GM19395 (cell line): ENCODE measurements around the gene ZBTB40.

Experiments used
- ATAC-seq: cut with Tn5 transposase; IDR thresholded peaks from one replicate; pipeline ENCODE4 v1.9.1; 2021; ENCODE audit warnings: mild to moderate bottlenecking, moderate library complexity; ENCODE audit not compliant: unreplicated experiment

ZBTB40 gene

DNA sequence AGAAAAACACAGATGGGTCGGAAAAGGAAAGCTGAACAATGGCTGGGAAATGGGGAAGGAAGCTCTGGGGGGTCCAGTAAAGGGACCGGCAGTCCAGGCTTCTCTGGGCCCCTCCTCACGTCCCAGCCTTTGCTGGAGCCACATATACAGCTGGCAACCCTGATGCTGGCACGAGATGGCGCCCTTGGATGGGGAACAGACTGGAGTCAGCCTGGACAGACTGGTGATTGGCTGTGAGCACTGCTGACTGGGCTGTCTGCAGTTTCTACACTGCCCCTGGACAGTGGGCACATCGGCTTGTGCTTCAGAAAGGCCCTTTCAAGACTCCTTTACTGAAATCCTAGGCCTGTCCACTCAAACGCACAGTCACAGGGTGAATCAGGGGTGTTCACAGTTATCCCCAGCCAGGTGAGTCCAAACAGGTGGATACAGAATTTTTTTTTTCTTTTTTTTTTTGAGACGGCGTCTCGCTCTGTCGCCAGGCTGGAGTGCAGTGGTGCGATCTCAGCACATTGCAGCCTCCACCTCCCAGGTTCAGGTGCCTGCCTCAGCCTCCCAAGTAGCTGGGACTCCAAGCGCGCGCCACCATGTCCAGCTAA lies 31.1 kb upstream of the ZBTB40 start:
- no peak for ATAC-seq

- no peak for ATAC-seq
Observed at GRCh38 chr1:22426781-22427180, 24.9 kb upstream of the ZBTB40 start.

DNA sequence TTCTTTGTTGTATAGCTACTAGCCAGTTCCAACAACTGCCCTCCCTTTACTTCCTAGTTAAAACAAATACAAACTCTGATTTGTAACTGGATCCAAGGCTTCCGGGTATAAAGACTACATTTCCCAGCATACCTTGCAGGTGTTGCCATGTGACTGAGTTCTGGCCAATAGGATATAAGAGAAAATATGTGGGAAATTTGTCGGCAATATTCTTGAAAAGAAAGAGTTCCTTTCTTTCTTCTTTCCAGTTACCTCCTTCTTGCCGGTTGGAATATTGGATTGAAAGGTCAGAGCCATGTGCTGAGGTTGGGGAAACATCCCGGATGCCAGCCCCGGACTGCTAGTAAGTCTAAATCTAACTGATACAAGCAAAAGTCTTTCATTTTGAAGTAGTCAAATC lies 23.0 kb upstream of the ZBTB40 start:
- ATAC-seq: no peak

DNA sequence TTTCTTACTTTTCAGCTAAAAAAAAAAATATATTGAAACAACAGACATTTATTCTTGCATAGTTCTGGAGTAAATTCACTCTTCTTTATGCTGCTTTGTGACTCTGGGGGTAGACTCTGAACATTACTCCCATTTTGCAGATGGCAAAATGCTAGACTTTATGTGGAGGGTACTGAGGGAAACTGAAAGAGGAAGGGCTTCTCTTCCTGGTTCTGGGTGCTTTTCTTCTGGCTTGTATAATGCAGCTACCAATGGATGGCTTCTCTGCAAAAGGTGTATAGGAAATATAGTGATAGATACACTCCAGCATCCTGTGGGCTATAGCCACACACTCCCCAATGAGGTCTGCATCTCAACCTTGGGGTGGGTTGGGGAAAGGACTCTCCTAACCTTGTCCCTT lies 19.7 kb upstream of the ZBTB40 start:
- ATAC-seq: no peak

DNA sequence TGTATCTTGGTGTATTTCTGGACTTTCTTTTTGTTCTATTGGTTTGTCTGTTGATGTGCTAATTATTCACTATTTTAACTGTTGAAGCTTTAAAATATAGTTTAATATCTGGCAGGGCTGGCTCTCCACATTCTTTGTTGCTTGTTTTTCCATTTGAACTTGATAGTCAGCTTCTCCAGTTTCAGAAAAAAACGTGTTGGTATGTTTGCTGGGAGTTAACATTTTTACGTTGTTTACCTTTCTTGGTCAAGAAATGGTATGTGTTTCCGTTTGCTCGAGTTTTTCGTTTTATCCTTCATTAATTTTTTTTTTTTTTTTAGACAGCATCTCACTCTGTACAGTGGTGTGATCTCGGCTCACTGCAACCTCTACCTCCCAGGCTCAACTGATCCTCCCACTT lies 16.9 kb upstream of the ZBTB40 start:
- ATAC-seq: no peak

GRCh38 chr1:22436948-22437347 lies 14.7 kb upstream of the ZBTB40 start:
- ATAC-seq: no peak

GRCh38 chr1:22437573-22437972 lies 14.1 kb upstream of the ZBTB40 start:
- no peak for ATAC-seq

DNA sequence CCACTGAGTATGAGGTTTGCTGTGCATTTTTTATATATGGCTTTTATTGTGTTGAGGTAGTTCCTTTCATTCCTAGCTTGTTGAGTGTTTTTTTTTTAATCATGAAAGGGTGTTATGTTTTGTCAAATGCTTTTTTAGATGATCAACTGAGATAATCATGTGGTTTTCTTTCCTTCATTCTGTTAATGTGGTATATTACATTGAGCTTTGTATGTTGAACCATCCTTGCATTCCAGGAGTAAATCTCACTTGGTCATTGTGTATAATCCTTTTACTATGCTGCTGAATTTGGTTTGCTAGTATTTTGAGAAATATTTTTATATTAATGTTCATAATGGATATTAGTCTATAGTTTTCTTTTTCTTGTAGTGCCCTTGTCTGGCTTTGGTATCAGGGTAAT lies 11.1 kb upstream of the ZBTB40 start:
- no peak for ATAC-seq

DNA sequence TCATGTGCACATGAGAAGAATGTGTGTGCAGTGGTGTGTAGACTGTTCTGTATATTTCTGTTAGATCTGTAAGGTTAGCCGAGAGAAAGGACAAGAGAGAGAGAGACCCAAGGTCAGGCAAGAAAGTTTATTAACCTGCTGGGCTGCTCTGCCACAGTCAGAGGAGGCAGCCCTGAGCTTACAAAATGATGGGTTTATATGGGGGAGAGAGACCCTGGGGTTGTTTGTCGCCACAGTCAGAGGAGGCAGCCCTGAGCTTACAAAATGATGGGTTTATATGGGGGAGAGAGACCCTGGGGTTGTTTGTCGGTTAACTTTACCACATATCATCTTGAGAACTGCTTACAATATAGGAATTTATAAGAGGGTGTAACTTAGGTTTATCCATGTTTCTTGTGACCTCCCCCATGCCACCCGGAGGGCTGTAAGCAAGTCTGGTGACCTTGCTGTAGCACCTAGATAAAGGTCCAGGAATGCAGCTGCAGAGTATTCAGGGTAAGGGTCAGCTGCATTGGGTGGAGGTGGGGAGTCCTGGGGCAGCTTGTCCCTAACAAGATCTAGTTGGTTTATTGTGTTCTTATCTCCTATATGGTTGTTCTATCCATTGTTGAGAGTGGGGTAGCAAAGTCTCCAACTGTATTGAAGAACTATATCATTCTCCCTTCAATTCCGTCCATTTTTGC lies 9.3 kb upstream of the ZBTB40 start:
- no peak for ATAC-seq

DNA sequence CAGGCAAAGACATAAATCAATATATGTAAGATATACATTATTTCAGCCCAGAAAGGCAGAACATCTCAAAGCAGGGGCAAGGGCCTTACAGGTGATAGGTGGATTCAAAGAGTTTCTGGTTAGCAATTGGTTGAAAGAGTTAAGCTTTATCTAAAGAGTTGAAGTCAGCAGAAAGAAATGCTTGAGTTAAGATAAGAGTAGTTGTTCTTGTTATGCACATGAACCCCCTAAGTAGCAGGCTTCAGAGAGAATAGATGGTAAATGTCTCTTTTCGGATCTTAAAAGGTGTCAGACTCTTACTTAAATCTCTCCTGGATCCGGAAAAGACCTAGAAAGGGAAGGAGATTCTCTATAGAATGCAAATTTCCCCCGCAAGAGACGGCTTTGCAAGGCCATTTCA lies 8.3 kb upstream of the ZBTB40 start:
- ATAC-seq: no peak

DNA sequence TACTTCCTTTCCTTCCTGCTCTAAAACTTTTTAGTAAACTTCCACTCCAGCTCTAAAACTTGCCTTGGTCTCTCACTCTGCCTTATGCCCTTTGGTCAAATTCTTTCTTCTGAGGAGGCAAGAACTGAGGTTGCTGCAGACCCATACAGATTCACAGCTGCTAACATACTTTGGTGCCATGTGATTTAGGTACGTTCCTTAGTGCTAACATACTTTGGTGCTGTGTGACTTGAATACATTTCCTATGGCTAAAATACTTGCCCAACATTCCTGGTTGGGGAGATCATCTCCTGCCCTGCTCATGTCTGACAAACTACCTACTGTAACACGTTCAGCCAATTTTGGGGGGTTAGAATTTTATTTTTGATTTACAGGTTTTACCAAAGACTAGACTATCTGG lies 6.8 kb upstream of the ZBTB40 start:
- ATAC-seq: no peak

DNA sequence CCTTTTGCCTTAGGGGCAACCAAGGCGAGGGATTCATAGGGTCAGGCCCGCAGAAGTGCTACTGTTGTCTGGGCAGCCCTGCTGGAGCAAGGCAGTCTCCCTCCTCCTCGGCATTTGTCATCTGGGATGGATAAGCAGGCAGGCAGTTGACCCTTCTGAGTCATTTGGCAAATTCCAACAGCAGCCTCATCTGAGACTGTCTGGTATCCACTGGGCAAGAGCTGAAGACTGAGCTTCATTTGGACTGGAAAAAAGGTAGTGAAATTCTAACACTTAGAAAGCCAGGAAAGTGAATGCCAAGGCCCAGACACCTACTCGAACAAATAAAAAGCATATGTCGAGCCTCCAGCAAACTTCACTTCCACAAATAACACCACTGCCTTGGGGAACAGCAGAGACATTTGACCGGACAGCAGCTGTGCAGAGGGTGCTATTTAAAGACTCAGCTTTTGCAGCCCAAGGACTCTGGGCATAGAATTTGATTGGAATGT lies 4.0 kb upstream of the ZBTB40 start:
- ATAC-seq: no peak

DNA sequence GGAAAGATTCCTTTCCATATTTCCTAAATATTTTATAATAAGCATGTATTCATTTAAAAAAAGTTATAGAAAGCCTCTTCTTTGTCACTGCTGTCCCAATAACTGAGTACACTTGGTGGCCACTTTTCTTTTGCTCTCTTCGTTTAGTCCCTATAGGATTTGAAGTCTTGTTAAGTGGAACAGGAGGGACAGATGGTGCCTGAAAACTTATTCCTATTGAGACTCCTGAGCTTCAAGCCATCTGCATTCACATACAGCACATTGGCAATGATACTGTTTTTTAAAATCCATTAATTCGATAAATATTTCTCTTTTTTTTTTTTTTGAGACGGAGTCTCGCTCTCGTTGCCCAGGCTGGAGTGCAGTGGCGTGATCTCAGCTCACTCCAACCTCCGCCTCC lies 2.0 kb upstream of the ZBTB40 start:
- no peak for ATAC-seq

- no peak for ATAC-seq
Observed at GRCh38 chr1:22450351-22451021, 1.2 kb upstream of the ZBTB40 start.

DNA sequence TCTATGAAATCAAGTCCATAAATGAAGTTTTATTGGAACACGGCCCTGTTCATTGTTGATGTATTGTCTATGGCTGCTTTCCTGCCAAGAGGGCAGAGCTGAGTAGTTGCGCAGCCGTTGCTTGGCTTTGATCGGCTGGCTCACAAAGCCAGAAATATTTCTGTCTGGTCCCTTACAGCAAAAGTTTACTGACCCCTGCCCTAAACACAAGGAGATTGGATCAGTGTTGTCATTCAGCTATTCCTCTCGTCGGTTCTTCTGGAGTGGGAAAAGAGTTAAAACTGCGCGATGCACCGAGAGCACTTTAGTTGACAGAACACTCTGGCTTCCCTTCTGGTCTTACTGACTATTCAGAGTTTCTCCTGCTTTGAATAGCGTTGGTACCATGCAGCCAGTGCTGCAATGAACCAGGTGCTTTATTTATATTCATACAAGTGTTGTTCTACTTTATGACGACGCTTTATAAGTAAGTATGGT lies 868 bp downstream of the ZBTB40 start:
- ATAC-seq: peak; percentile 18

- no peak for ATAC-seq
Observed at GRCh38 chr1:22453181-22453580, 1.5 kb downstream of the ZBTB40 start.

DNA sequence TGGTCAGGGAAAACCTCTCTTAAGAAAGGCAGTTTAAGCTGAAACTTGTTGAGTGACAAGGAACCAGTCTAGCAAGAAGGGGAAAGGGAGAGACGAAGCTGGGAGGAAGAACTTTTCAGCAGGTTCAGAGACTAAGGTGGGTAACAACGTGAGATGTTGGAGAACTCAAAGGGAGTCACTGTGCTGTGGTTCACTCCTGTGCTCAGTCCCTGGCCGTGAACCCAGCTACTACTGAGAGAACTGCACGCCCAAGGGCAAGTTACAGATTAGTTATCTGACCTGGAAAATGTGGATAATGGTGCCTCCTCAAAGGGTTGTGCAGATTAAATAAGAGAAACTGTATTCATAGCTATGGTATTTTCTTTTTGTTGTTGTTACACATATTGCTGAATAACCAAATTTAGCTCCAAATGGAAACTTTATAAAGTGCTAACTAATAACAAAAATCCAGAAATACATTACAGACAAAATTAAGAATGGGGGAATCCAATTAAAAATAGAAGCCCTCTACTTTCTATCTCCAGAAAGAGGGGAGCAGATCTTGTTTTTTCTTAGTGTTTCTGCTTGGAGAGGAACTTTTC lies 2.9 kb downstream of the ZBTB40 start:
- ATAC-seq: no peak

- ATAC-seq: no peak
Observed at GRCh38 chr1:22457345-22457744, 5.7 kb downstream of the ZBTB40 start.

DNA sequence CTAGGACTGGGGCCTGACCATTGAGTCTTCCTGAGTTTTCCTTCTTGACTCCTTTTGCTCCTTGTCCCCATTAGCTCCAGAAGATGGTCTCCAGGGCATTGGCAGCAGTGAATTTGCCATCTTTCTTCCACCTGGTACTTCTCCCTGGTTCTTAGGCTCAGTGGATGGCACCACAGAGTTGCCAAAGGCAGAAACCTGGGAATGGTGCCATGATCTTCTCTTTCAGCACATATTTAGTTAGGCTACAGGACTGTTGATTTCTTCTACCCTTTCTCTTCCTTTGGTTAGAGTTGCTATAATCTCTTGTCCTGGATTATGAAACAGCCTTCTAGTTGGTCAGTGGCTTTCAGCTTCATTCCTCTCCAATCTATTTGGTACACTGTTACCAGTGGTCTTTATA lies 6.2 kb downstream of the ZBTB40 start:
- ATAC-seq: no peak

- no peak for ATAC-seq
Observed at GRCh38 chr1:22461100-22461499, 9.4 kb downstream of the ZBTB40 start.

DNA sequence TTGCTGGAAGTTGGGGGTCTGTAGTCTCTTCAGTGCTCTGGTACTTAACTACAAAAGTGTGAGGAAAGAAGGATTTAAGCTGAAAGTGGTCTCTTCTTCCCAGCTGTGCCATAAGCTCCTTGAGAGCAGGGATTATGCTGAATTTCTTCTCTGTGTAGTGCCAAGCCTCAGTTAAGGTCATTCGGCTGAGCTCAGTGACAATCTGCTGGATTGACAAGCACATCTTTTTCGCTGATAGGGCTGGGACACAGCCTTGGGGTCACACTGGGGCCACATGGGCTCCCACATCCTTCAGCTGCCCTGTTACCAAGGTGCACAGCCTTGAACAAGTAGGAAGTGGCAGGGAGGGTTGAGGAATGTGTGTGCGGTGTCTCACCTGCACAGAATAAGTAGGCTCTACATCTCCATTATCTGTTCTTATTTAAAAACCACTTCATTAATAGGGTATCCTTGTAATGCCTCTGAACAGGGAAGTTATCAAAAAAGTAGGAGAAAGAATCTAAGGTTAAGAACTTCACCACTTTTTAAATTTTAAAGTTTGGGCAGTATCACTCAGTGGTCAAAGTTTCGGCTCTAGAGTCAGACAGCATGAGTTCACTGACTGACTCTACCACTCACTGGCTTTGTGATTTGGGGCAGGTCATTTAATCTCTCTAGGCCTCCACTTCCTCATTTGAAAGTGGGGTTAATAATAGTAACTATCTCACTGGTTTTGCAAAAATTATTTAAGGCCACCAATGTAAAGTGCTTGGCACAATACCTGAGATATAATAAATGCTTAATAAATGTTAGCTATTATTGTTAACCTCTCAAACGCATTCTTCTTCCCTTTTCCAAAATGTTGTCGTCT lies 10.3 kb downstream of the ZBTB40 start:
- no peak for ATAC-seq
